Keratinocyte (primary cell): ENCODE measurements around the gene TMEM263. TPM values are rescaled to one million over a fixed set of nuclear protein-coding genes. Genes with fewer than 3 reads are reported as not detected.
"Not testable (repeated sequence)": the region's sequence is repeated elsewhere in the genome, so short reads cannot be mapped to it uniquely, and the experiment has no call there.

Experiments
- DNase-seq: peaks from one replicate; pipeline ENCODE4 v3.0.0-alpha.2; 2011; ENCODE audit warnings: low read depth, missing footprints, low spot score
- FAIRE-seq: peaks from 2 replicates; lab custom pipeline; 2011; peaks lifted over from hg19 to GRCh38; lab: Jason Lieb, UNC
- H2AFZ ChIP-seq: 2 replicates; pipeline ENCODE4 v1.6.0; 2012; ENCODE audit warnings: low read length, control low read depth, inconsistent platforms; ENCODE audit not compliant: control insufficient read depth
- H3K27ac ChIP-seq: 2 replicates; pipeline ENCODE4 v1.5.1; 2011; ENCODE audit warnings: low read length; ENCODE audit not compliant: control insufficient read depth, insufficient read depth
- H3K27me3 ChIP-seq: 3 replicates; pipeline ENCODE4 v1.6.0; 2011; ENCODE audit warnings: low read length; ENCODE audit not compliant: control insufficient read depth, insufficient read depth; ENCODE audit errors: extremely low read depth
- H3K36me3 ChIP-seq, 2 experiments: 2 replicates in 1 of 2; 3 replicates in 1 of 2; pipeline ENCODE4 v1.5.1; 2011; ENCODE audit warnings: low read length in 2 of 2, mild to moderate bottlenecking in 1 of 2; ENCODE audit not compliant: control insufficient read depth in 2 of 2, insufficient read depth in 2 of 2; ENCODE audit errors: extremely low read depth in 1 of 2
- H3K4me1 ChIP-seq: 3 replicates; pipeline ENCODE4 v1.5.1; 2011; ENCODE audit warnings: low read length; ENCODE audit not compliant: control insufficient read depth, insufficient read depth; ENCODE audit errors: extremely low read depth
- H3K4me2 ChIP-seq: 3 replicates; pipeline ENCODE4 v1.6.0; 2011; ENCODE audit warnings: low read depth, low read length; ENCODE audit not compliant: control insufficient read depth, insufficient read depth; ENCODE audit errors: extremely low read depth
- H3K4me3 ChIP-seq, 3 experiments: fragments of 200-600 bp in 1 of 3; sonication (generic) in 1 of 3; 2 replicates in 2 of 3; 3 replicates in 1 of 3; pipeline ENCODE4 v1.5.1; 2011 to 2016; ENCODE audit warnings: low read length in 3 of 3, mild to moderate bottlenecking in 3 of 3, control low read depth in 2 of 3, inconsistent platforms in 1 of 3, low read depth in 1 of 3, mixed read lengths in 1 of 3, mixed run types in 1 of 3, moderate library complexity in 1 of 3; ENCODE audit not compliant: control insufficient read depth in 2 of 3, insufficient read depth in 2 of 3; ENCODE audit errors: extremely low read depth in 1 of 3
- H3K79me2 ChIP-seq: 2 replicates; pipeline ENCODE4 v1.6.0; 2012; ENCODE audit warnings: low read length; ENCODE audit not compliant: control insufficient read depth, insufficient read depth
- H3K9ac ChIP-seq: 3 replicates; pipeline ENCODE4 v1.6.0; 2011; ENCODE audit warnings: low read length; ENCODE audit not compliant: control insufficient read depth, insufficient read depth; ENCODE audit errors: extremely low read depth
- H3K9me1 ChIP-seq: 3 replicates; pipeline ENCODE4 v1.6.0; 2011; ENCODE audit warnings: low read length; ENCODE audit not compliant: control insufficient read depth, insufficient read depth; ENCODE audit errors: extremely low read depth
- H3K9me3 ChIP-seq: 2 replicates; pipeline ENCODE4 v1.5.1; 2012; ENCODE audit warnings: low read depth, low read length; ENCODE audit not compliant: control insufficient read depth
- H4K20me1 ChIP-seq: 3 replicates; pipeline ENCODE4 v1.6.0; 2011; ENCODE audit warnings: low read length; ENCODE audit not compliant: control insufficient read depth, insufficient read depth; ENCODE audit errors: extremely low read depth
- CTCF ChIP-seq, 3 experiments: IDR thresholded peaks in 1 of 3; conservative IDR thresholded peaks in 1 of 3; optimal IDR thresholded peaks in 1 of 3; 2 replicates in 2 of 3; 3 replicates in 1 of 3; pipeline versions ENCODE3 to v1.5.1; 2011; ENCODE audit warnings: low read length in 3 of 3, mild to moderate bottlenecking in 3 of 3, moderate library complexity in 2 of 3, control low read depth in 1 of 3, inconsistent platforms in 1 of 3; ENCODE audit not compliant: insufficient read depth in 2 of 3; ENCODE audit errors: extremely low read depth in 1 of 3
- EZH2 ChIP-seq: IDR thresholded peaks from one replicate; pipeline ENCODE4 v1.6.1; 2012; ENCODE audit warnings: inconsistent platforms, mild to moderate bottlenecking, low read length, moderate library complexity
- dilution Hi-C: fragments of 300-500 bp; cut with MboI; formaldehyde crosslinking; loops from one replicate; pipeline ENCODE4 v1.7.0; 2020; ENCODE audit warnings: low sequenced_read_pairs; ENCODE audit not compliant: extremely low pct_ligation_motif_present
- polyA plus RNA-seq, 5 experiments: library from polyadenylated mRNA; depleted of rRNA in 3 of 5; stranded (reverse) in 3 of 5; stranded (forward) in 1 of 5; unstranded in 1 of 5; fragments of >200 nt; gene quantifications; 1 replicate in 1 of 5; 2 replicates in 3 of 5; 3 replicates in 1 of 5; pipeline versions ENCODE4 v1.2.1 to v1.2.3, GENCODE V29; 2011 to 2012; ENCODE audit warnings: missing spikeins in 2 of 5, low read depth in 1 of 5, low replicate concordance in 1 of 5

TMEM263 gene
- polyA plus RNA-seq, 1 donor (not counting 4 experiments of a cell fraction or from before 2014, with no cell fraction given), result 22.0 TPM

DNA sequence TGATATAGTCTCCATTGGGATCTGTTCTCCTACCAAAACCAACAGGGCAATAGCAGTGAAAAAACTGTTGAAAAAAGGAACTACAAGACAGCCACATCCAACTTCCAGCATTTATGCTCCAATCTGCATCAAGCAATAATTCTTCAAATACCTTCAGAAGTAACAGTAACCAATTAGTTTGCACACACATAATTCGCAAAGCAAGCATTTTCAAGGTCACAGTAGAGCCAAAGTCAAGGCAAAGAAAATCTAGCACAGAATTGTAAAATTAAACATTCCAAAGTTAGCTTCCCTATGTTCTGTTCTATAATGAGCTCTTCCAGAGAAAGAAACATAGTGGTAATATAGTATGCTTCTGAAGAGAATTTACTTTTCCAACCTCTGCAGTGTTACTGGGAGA lies 42.2 kb downstream of the TMEM263 start:
- Histone ChIP-seq H3K27me3 (no peaks in the 10 kb centered on the region), H4K20me1 (no peaks in the 10 kb centered on the region), H3K27ac (no peak overlapping the region), H3K9me1 (no peaks in the 10 kb centered on the region), H3K36me3 (no peaks in the 10 kb centered on the region), H3K9ac (no peak overlapping the region), H3K79me2 (no peaks in the 10 kb centered on the region), H2AFZ (no peak overlapping the region), H3K4me3 (no peak overlapping the region), H3K9me3 (no peaks in the 10 kb centered on the region), H3K4me2 (no peak overlapping the region), H3K4me1 (peaks cover 6% of the 10 kb centered on the region)
- DNase-seq, result no peak
- FAIRE-seq, result no peak
- dilution Hi-C loops, result no loop called here
- no peak for TF ChIP-seq EZH2
- TF ChIP-seq CTCF (optimal IDR thresholded peaks at IDR 0.05 in 1 of 3, IDR thresholded peaks at IDR 0.05 in 1 of 3, conservative IDR thresholded peaks at IDR 0.05 in 1 of 3; ENCODE audit: extremely low read depth in 1 of 3, insufficient read depth in 2 of 3, low read length in 3 of 3), result no peak

DNA sequence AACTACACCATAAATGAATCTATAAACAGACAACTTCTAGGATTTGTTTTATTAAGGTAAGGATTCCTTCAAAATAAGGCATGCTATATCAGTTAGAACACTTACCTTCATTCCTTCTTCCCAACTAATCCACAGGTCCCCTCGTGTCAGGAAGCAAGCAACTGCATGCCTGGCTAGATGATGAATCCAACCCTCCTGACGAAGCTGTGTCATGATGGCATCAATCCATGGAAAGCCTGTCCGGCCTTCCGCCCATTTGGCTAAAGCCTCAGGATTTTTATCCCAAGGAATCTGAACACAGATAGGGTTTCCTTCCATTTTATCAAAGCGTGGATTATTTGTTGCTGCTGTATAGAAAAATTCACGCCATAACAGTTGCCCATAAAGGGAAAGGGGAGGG lies 43.7 kb downstream of the TMEM263 start:
- Histone ChIP-seq H3K9me3 (no peaks in the 10 kb centered on the region), H3K36me3 (no peaks in the 10 kb centered on the region), H3K79me2 (no peaks in the 10 kb centered on the region), H2AFZ (no peak overlapping the region), H3K27ac (peak overlapping the region; percentile 44), H3K27me3 (no peaks in the 10 kb centered on the region), H3K4me2 (no peak overlapping the region), H3K4me3 (no peak overlapping the region), H3K9ac (no peak overlapping the region), H3K9me1 (no peaks in the 10 kb centered on the region), H4K20me1 (no peaks in the 10 kb centered on the region), H3K4me1 (peaks cover 6% of the 10 kb centered on the region)
- dilution Hi-C loops, result no loop called here
- FAIRE-seq (peak; percentile 98), DNase-seq (peak; percentile 69)
- TF ChIP-seq EZH2 (no peak), CTCF (optimal IDR thresholded peaks at IDR 0.05 in 1 of 3, IDR thresholded peaks at IDR 0.05 in 1 of 3, conservative IDR thresholded peaks at IDR 0.05 in 1 of 3; ENCODE audit: extremely low read depth in 1 of 3, insufficient read depth in 2 of 3, low read length in 3 of 3) (peak in 1 of 3 experiments; percentile 10)

GRCh38 chr12:107002665-107003064 lies 47.0 kb downstream of the TMEM263 start:
- dilution Hi-C loops, H3K27ac ChIP-seq, H3K36me3 ChIP-seq, H3K9me3 ChIP-seq, H3K27me3 ChIP-seq, H2AFZ ChIP-seq, FAIRE-seq, H3K79me2 ChIP-seq, DNase-seq, H3K9me1 ChIP-seq, H3K9ac ChIP-seq, H3K4me2 ChIP-seq, H4K20me1 ChIP-seq, H3K4me1 ChIP-seq, H3K4me3 ChIP-seq: not testable (repeated sequence)
